GM21390 (cell line): Measurements from ENCODE around the gene ATP8B4.

Source experiments
- ATAC-seq: cut with Tn5 transposase; IDR thresholded peaks from one replicate; pipeline ENCODE4 v1.9.1; 2021; ENCODE audit not compliant: unreplicated experiment

The ATP8B4 gene

GRCh38 chr15:50065279-50065678 is 53.8 kb downstream of the ATP8B4 start:
- ATAC-seq: no peak

- no peak for ATAC-seq
Measured at GRCh38 chr15:50064673-50065072, 54.4 kb downstream of the ATP8B4 start.

GRCh38 chr15:50063226-50063625 is 55.8 kb downstream of the ATP8B4 start:
- no peak for ATAC-seq

GRCh38 chr15:50061503-50061902 is 57.5 kb downstream of the ATP8B4 start:
- ATAC-seq: no peak

GRCh38 chr15:50059883-50060282 is 59.1 kb downstream of the ATP8B4 start:
- ATAC-seq: no peak

- no peak for ATAC-seq
Measured at GRCh38 chr15:50059203-50059772, 59.7 kb downstream of the ATP8B4 start.

GRCh38 chr15:50057905-50058639 is 61.0 kb downstream of the ATP8B4 start:
- no peak for ATAC-seq

GRCh38 chr15:50057196-50057595 is 61.8 kb downstream of the ATP8B4 start:
- no peak for ATAC-seq

GRCh38 chr15:50055750-50056157 is 63.3 kb downstream of the ATP8B4 start:
- ATAC-seq: no peak

- ATAC-seq: no peak
Measured at GRCh38 chr15:50055332-50055731, 63.7 kb downstream of the ATP8B4 start.

- ATAC-seq: no peak
Measured at GRCh38 chr15:50053055-50053856, 65.8 kb downstream of the ATP8B4 start.

GRCh38 chr15:50051811-50052419 is 67.1 kb downstream of the ATP8B4 start:
- ATAC-seq: no peak

GRCh38 chr15:50050986-50051743 is 67.9 kb downstream of the ATP8B4 start:
- no peak for ATAC-seq

- ATAC-seq: no peak
Measured at GRCh38 chr15:50049871-50050270, 69.2 kb downstream of the ATP8B4 start.

- no peak for ATAC-seq
Measured at GRCh38 chr15:50046867-50047266, 72.2 kb downstream of the ATP8B4 start.

- peak; percentile 83 for ATAC-seq
Measured at GRCh38 chr15:50046159-50046558, 72.9 kb downstream of the ATP8B4 start.

- no peak for ATAC-seq
Measured at GRCh38 chr15:50044904-50045303, 74.1 kb downstream of the ATP8B4 start.

- no peak for ATAC-seq
Measured at GRCh38 chr15:50044406-50044805, 74.6 kb downstream of the ATP8B4 start.

GRCh38 chr15:50042775-50043174 is 76.3 kb downstream of the ATP8B4 start:
- no peak for ATAC-seq

GRCh38 chr15:50030456-50030855 is 88.6 kb downstream of the ATP8B4 start:
- no peak for ATAC-seq

- ATAC-seq: no peak
Measured at GRCh38 chr15:50028326-50028725, 90.7 kb downstream of the ATP8B4 start.
